ENCODE results near the gene MYBPHL. TPM values are rescaled to one million over a fixed set of nuclear protein-coding genes. Genes with fewer than 3 reads are reported as not detected.

The MYBPHL gene
- not detected in 2 replicates for total RNA-seq

GRCh38 chr1:109306832-109307273 is at the start of gene MYBPHL:
TSS of gene MYBPHL (minus strand) at chr1:109307011. CDS start at chr1:109306991, 20 bp downstream.
- no peaks in the 10 kb centered on the region for H3K79me2 ChIP-seq (ENCODE audit: insufficient read depth, low read length)
- no peak within 1 kb of the TSS for H3K4me3 ChIP-seq (ENCODE audit: insufficient read depth, low read length)
- no peak within 1 kb of the TSS for H3K4me2 ChIP-seq (ENCODE audit: insufficient read depth, low read length)
- no peak within 1 kb of the TSS for H2AFZ ChIP-seq (ENCODE audit: low read length)
- DNase-seq (ENCODE audit: insufficient read length, low spot score, missing footprints): no peak
- TF ChIP-seq CTCF (IDR thresholded peaks at IDR 0.05; ENCODE audit: extremely low read depth, low read depth, low read length): no peak
- H4K20me1 ChIP-seq (ENCODE audit: insufficient read depth, low read length): no peaks in the 10 kb centered on the region
- H3K27me3 ChIP-seq (ENCODE audit: insufficient read depth, low read length): no peaks in the 10 kb centered on the region
- H3K4me1 ChIP-seq (ENCODE audit: insufficient read depth, low read length): no peaks in the 10 kb centered on the region
- H3K27ac ChIP-seq (ENCODE audit: low read depth, low read length): no peak within 1 kb of the TSS
- H3K36me3 ChIP-seq (ENCODE audit: insufficient read depth, low read length): peaks cover 6% of the 10 kb centered on the region
- no peaks in the 10 kb centered on the region for H3K9me3 ChIP-seq (ENCODE audit: low read depth, low read length)

GRCh38 chr1:109356505-109356904 is 49.7 kb upstream of the MYBPHL start:
- Histone ChIP-seq H3K27ac (ENCODE audit: low read depth, low read length) (no peak overlapping the region), H3K4me3 (ENCODE audit: insufficient read depth, low read length) (no peak overlapping the region), H3K4me1 (ENCODE audit: insufficient read depth, low read length) (no peaks in the 10 kb centered on the region), H2AFZ (ENCODE audit: low read length) (no peak overlapping the region), H3K4me2 (ENCODE audit: insufficient read depth, low read length) (no peak overlapping the region), H3K9me3 (ENCODE audit: low read depth, low read length) (no peaks in the 10 kb centered on the region), H4K20me1 (ENCODE audit: insufficient read depth, low read length) (no peaks in the 10 kb centered on the region), H3K27me3 (ENCODE audit: insufficient read depth, low read length) (no peaks in the 10 kb centered on the region), H3K79me2 (ENCODE audit: insufficient read depth, low read length) (no peaks in the 10 kb centered on the region), H3K36me3 (ENCODE audit: insufficient read depth, low read length) (peaks cover 2% of the 10 kb centered on the region)
- no peak for DNase-seq (ENCODE audit: insufficient read length, low spot score, missing footprints)
- no peak for TF ChIP-seq CTCF (IDR thresholded peaks at IDR 0.05; ENCODE audit: extremely low read depth, low read depth, low read length)

- no peak for TF ChIP-seq CTCF (IDR thresholded peaks at IDR 0.05; ENCODE audit: extremely low read depth, low read depth, low read length)
- no peaks in the 10 kb centered on the region for H3K79me2 ChIP-seq (ENCODE audit: insufficient read depth, low read length)
These were observed 48.1 kb upstream of the MYBPHL start for GRCh38 chr1:109354929-109355328.

GRCh38 chr1:109351457-109351856 is 44.6 kb upstream of the MYBPHL start:
- Histone ChIP-seq H3K4me2 (ENCODE audit: insufficient read depth, low read length) (no peak overlapping the region), H3K4me3 (ENCODE audit: insufficient read depth, low read length) (no peak overlapping the region), H2AFZ (ENCODE audit: low read length) (no peak overlapping the region), H4K20me1 (ENCODE audit: insufficient read depth, low read length) (no peaks in the 10 kb centered on the region), H3K4me1 (ENCODE audit: insufficient read depth, low read length) (no peaks in the 10 kb centered on the region), H3K27me3 (ENCODE audit: insufficient read depth, low read length) (no peaks in the 10 kb centered on the region), H3K9me3 (ENCODE audit: low read depth, low read length) (no peaks in the 10 kb centered on the region), H3K36me3 (ENCODE audit: insufficient read depth, low read length) (peaks cover 11% of the 10 kb centered on the region), H3K79me2 (ENCODE audit: insufficient read depth, low read length) (no peaks in the 10 kb centered on the region), H3K27ac (ENCODE audit: low read depth, low read length) (no peak overlapping the region)
- DNase-seq (ENCODE audit: insufficient read length, low spot score, missing footprints): no peak
- TF ChIP-seq CTCF (IDR thresholded peaks at IDR 0.05; ENCODE audit: extremely low read depth, low read depth, low read length): no peak

More at GRCh38 chr1:109354929-109355328, 48.1 kb upstream of the MYBPHL start:
- H3K9me3 ChIP-seq (ENCODE audit: low read depth, low read length): no peaks in the 10 kb centered on the region
- H3K4me2 ChIP-seq (ENCODE audit: insufficient read depth, low read length): no peak overlapping the region
- DNase-seq (ENCODE audit: insufficient read length, low spot score, missing footprints): no peak
- H3K4me1 ChIP-seq (ENCODE audit: insufficient read depth, low read length): no peaks in the 10 kb centered on the region
- H3K4me3 ChIP-seq (ENCODE audit: insufficient read depth, low read length): no peak overlapping the region
- no peak overlapping the region for H2AFZ ChIP-seq (ENCODE audit: low read length)
- H3K36me3 ChIP-seq (ENCODE audit: insufficient read depth, low read length): peaks cover 6% of the 10 kb centered on the region
- H3K27ac ChIP-seq (ENCODE audit: low read depth, low read length): no peak overlapping the region
- H3K27me3 ChIP-seq (ENCODE audit: insufficient read depth, low read length): no peaks in the 10 kb centered on the region
- H4K20me1 ChIP-seq (ENCODE audit: insufficient read depth, low read length): no peaks in the 10 kb centered on the region

Data from osteoblast (primary cell).